SKM-1 (cell line): ENCODE results near the gene TBC1D30.

Source experiments
- DNase-seq: peaks from one replicate; lab custom pipeline; 2025; ENCODE audit not compliant: unreplicated experiment; lab: John Stamatoyannopoulos, UW

TBC1D30 gene

DNA sequence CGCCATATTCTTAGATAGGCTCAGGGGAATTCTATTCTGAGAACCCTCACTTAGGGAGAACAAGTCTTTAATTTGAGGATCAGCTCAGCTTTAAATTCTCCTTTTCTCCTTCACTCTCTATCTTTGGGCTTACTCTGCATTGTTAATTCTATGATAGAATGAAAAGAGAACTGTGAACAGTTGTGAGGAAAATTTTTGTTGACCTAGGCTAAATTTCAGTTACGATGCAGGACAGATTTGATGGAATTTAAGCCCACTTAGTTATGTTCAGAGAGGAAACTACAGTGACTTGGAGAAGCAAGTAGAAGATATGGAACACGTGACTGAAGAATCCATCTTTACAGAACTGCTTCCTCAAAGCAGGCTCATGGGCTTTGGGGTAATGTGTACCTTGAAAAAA is 82.7 kb downstream of the TBC1D30 start:
- no peak for DNase-seq

DNA sequence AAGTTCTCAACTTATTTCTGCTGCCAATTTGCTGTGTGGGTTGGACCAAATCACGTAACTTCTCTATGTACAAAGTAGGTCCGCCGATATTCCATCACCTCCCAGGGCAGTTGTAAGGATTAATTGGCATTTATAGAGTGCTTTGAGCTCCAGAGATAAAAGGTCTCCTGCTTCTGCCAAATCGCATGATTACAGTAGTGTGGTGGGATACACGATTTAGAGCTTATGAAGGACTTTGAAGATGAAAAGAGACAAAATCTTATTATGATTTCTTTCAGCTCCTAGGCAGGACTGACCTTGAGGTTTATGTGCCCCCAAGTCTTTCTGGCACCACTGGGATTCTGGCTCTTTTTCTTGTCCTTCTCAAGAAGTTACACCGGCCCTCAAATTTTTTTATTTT is 84.7 kb downstream of the TBC1D30 start:
- no peak for DNase-seq

DNA sequence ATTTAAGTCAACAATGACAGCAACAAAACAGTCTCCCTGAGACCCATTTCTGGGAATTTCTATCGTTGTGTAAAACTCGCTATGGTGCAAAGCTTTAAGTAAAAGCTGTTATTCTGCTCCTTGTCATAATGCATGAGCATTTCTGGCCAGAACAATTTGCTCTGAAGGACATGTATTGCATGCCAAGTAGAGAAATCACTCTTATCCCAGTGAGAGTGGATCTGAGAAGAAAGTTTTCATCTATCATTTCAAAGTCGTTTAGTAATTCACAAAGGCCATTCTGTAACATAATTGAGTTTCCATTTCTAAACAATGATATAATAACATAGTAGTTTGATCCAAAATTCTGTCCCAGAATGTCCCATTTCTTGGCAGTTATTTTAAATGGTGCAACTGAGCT is 86.6 kb downstream of the TBC1D30 start:
- no peak for DNase-seq

DNA sequence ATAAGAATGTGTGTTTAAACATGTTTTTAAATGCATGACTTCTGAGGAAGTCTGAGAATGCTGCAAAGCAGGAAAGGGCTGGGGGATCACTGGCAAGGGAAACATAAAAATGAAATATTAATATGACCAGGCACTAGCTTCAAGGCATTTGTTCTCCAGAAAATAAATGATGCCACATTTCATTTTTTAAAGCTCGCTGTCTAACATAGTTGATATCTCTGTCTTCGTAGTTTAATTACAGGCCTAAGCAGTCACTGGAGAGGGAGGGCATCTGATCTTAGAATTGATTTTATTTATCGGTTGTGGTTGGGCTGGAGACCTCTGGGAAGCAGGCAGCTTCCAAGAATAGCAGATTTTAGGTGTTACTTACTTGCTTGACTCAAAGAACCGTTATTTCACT is 87.5 kb downstream of the TBC1D30 start:
- no peak for DNase-seq

DNA sequence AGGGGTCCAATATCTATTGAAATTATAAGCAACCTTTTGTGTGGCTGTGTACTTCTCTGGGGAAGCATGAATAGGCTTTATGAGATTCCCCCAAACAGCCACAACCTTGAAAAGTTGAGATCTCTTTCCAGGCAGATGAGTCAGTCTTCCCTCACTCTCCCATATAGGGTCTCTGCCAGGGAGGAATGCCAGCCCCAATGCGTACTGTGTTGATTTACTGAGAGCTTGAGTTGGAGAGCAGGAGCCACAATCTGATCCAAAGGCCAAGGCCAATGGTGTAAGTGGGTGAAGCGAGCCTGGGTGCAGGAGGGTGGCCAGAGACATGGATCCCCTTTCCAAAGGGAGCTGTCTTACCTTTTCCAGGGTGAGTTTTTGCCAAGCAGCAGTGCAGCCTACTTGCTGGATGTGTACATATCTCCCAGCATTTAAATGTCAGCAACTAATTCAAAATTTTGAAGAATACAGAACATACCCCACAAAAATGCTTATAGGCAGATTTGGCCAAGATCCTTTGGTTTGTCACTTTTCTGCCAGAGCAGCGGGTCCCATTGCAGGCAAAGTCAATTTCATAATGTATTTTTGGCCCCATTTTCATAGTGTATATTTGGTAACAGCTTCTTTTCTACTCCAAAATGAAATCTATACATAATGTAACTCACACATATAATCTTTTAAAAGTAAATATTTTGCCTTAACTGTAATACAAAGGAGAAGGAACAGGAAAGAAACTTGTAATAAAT is 88.2 kb downstream of the TBC1D30 start:
- no peak for DNase-seq

DNA sequence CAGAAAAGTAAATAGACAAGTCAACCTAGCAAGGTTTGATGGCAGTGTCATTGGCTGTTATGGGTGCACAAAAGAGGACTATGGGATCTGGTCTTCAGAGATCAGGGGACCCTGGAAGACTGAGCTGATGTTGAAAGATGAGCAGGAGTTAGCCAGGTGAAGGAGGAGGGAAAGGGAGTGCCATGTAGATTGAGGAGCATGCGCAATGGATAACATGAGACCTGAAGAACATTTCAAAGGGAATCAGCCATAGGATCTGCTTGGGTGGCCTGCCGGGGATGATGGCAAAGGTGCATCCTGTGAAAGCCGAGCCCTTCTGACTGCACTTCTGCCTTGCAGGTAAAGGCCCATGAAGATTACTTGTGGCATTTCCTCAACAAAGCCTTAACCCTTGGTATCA is 90.8 kb downstream of the TBC1D30 start:
- no peak for DNase-seq

DNA sequence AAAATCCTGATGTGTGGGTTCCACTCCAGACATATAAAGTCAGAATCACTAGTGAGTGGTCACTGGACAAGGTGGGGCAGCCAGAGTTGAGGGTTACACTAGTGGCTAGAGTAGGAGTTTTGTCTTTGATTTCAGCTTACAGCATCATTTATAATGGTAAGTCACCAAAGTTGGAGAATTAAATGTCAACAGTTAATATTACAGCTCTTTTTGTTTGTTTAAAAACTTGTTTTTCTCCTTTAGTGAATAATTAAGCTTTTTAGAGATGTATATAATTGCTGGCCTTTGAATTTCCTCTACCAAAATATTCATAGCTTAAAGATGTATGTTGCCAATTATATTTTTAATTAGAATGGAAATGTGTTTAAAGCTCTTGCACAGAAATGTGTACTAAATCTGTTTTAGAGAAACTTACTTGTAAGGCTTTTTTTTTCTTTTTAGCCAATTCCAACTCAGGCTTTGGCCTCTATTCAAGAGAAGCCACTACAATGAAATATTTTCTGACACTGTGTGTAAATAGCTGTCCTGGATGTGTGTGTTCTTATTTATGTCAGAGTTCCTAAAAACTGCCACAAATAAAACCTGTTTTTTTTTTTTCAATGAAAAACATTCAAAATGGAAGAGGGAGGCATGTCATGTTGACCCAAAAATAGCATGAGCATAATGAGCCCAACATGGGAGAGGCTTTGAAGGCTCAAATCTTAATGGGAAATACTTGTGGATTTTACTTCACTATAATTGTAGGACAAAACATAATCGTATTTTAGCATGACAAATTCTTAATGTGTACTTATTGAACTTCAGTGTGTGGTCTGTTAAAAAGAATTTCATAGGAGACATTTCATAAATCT is 92.2 kb downstream of the TBC1D30 start:
- DNase-seq, result no peak

DNA sequence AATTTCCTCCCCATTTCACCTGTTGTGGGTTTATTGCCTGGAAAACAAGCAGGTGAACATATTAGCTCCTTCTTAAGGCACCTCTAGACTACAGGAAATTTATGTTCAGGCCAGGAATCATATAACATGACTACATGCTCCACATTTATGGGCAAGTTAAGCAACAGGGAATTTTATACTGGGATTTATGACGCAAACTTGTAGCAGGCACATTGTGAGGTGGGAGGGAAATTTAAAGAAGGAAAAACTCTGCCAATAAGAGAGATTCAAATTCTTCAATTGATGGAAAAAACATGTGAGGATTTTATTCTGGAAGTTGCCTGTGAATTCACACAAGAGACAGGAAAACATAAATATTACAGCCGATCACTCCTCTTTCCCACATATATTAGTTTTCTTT is 93.9 kb downstream of the TBC1D30 start:
- no peak for DNase-seq

DNA sequence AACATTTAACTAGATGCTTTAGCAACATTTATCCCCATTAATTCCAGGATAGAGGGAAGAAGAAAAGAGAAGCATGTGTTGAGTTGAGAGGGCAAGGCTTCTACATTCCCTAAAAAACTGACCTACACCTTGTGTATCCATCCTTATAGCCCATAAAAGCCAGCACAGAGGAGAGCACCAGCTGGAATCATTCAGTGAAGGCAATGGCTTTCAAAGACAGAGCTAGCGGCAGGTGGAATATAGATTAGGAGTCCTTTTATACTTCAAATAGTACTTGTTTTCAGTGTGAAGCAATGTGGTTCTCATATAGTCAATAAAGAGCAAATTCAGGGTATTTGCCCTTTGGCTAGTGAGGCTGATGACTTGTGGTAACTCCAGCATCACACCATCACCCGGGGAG is 94.4 kb downstream of the TBC1D30 start:
- DNase-seq, result no peak

DNA sequence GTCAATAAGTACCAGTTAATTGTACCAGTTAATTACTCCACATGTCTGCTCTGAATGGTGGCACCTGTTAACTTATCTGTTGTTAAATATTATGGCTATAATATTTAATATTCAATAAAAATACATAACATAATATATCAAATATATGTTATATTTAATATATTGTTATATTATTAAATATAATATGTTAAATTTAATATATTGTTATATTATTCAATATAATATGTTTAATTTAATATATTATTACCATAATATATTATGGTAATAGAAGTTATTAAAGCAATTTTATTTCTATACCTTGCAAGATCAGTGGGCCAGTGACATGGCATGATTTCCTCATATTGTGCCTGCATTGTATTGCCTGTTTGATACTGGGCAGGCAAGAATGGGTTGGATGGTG is 98.4 kb downstream of the TBC1D30 start:
- no peak for DNase-seq

DNA sequence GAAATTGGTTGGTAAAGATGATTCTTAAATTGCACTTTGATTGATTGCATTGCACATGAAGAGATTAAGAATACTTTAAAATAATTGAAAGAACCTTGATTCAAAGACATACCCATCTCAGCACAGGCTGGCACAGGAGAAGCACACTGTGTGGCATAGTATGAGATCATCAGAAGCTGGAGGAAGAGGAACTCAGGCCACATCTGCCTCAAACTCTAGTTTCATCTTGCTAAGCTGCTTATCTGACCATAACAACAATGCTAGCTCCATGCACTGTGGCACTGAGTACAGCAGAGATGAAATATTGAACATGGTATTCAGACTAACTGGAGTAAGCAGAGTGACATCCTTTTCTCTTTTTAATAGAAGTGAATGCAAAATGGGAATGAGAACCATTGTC is 99.1 kb downstream of the TBC1D30 start:
- DNase-seq, result no peak
